Erythroblast (primary cell): ENCODE results near the gene ENTPD2.

Experiments used
- DNase-seq, 2 experiments: peaks; one replicate each; lab custom pipeline; 2025; lab: John Stamatoyannopoulos, UW
- GATA1 ChIP-seq: IDR thresholded peaks from 2 replicates; pipeline ENCODE4 v1.6.1; 2011; ENCODE audit warnings: low read depth, mild to moderate bottlenecking, control low read depth, low read length, moderate library complexity
- POLR2A ChIP-seq: IDR thresholded peaks from 2 replicates; pipeline ENCODE4 v1.6.1; 2011; ENCODE audit warnings: mild to moderate bottlenecking, low read length

ENTPD2 gene

GRCh38 chr9:137030006-137030405 lies 23.9 kb downstream of the ENTPD2 start:
- TF ChIP-seq GATA1 (no peak), POLR2A (no peak)

DNA sequence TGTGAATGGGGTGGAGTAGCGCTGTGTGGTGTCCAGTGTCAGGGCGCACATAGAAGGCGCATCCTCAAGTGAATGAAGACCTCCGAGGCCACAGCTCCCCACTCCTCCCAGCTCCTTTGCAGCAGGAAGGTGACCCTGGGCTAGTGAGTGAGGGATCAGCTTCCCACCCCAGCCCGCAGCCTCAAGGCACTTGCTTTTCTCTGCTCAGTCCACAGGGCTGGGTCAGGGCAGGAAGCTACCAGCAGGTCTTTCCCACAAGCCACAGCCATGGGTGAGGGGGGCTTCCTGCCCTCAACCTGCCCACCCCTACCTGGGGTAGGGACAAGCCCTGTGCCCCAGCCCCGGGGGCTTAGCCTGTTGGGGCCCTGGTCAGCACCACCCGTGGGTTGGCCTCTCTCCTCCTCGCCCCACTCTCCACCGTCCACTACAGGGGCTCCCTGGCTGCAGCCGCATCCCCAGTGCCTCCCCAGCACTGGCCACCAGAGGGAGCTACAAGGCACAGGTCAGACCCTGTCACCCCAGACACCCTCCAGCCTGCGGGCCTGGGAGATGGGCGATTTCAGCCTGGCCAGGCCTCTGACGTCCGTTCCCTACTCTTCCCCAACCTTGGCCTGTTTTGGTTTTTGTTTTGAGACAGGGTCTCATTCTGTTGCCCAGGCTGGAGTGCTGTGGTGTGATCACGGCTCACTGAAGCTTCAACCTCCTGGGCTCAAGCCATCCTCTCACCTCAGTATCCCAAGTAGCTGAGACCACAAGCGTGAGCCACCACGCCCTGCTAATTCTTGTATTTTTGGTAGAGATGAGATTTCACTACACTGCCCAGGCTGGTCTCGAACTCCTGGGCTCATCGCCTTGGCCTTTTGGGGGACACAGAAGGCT lies 24.6 kb downstream of the ENTPD2 start:
- peak; percentile 69 to 83 for DNase-seq
- TF ChIP-seq POLR2A, result no peak

More at GRCh38 chr9:137030006-137030405, 23.9 kb downstream of the ENTPD2 start:
- DNase-seq, result no peak

DNA sequence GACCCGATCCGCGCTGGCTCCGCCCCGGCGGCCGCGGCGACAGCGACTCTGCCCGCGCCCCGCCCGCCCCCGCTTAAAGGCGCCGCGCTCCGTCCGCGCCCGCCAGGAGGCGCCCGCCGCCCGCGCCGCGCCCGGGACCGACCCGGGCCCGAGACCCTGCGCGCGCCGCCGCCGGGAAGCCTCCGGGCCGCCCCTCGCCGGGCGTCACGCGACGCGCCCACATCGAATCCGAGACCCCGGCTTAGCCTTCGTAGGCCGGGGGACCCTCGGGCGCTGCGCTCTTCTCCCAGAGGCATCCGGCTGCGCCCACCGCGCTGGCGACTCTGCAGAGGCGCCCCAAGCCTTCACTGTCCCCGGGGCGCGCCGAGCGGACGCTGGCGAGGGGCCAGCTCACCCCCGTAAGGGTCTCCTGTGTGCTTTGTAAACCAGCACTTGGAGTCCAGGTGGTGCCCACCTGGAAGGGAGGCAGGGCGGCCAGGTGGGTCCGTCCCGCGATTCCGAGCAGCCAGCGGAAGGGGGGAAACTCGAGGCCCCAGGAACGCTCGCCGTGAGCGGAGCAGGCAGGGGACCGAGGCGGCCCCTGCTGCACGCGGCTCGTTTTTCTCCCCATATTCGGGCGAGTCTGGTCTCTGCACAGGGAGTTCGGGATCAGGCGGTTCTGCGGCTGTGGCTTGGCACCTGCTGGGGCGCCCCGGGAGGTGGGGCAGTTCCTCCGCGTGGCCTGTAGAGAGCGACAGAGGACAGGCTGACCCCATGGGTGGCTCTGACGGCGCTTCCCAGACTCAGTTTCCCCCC lies 25.4 kb downstream of the ENTPD2 start:
- DNase-seq, result peak; percentile 76 to 88
- TF ChIP-seq POLR2A (no peak), GATA1 (no peak)

GRCh38 chr9:137027369-137028262 lies 26.2 kb downstream of the ENTPD2 start, which contains the start of gene ABCA2:
Gene ABCA2 (minus strand): TSS chr9:137028237. CDS start chr9:137028140, 97 bp downstream.
- no peak for TF ChIP-seq POLR2A
- TF ChIP-seq GATA1, result no peak
- DNase-seq, result no peak

DNA sequence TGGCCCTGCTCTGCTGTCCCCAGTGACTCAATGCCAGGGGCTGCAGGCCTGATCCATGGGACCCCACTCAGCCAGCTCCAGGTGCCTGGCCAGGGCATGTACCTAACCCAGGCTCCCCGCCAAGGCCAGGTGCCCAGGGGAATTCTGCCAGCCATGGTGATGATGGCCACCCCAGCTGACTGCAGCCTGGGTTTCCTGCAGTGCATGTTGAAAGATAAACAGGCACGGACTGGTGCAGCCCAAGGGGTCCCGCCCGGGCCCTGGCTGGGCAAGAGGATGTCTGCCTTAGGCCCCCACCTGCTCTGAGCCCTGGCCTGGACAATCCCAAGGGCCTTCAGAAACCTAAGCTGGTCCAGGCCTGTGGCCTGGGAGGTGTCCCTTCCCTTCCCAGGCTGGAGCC lies 27.0 kb downstream of the ENTPD2 start:
- DNase-seq, result no peak

DNA sequence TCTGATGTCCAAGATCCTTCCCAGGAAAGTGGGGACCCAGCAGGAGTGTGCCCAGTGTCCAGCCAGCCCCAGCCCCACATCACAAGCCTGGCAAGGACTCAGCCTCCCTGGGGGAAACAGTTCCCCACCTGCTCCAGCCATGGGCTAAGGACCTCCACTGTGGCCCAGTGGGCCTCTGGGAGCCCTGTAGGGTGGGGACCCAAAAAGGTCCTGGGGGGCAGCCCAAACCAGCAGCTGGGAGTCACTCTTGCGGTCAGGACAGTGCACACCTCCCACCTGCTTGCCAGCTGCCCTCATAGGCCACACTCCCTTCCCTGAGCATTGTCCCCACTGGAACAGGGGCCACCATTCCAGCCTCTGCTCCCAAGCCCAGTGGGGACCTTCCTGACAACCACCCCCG lies 27.5 kb downstream of the ENTPD2 start:
- no peak for DNase-seq
- TF ChIP-seq GATA1, result no peak
- no peak for TF ChIP-seq POLR2A

More for the DNA sequence above, 27.0 kb downstream of the ENTPD2 start:
- TF ChIP-seq GATA1 (no peak), POLR2A (no peak)

DNA sequence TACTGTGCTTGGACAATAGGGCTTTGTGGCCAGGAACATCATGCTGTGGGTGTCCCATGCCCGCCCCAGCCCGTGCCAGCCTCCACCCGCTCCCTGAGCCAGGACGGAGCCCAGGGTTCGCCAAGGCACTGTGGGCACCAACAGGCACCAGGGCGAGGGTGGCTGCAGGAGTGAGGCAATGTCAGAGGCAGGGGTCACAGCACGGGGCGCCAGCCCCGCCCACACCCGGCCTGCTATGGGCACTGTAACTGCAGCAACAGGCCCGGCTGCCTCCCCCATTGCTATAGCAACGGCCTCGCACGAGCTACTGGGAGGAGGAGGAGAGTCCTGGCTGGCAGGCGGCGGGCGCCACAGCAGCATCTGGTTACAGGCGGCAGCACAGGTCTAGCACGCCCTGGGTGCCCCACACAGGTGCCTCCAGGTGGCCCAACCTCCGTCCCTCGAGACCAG lies 28.3 kb downstream of the ENTPD2 start:
- TF ChIP-seq GATA1 (no peak), POLR2A (no peak)
- no peak for DNase-seq

DNA sequence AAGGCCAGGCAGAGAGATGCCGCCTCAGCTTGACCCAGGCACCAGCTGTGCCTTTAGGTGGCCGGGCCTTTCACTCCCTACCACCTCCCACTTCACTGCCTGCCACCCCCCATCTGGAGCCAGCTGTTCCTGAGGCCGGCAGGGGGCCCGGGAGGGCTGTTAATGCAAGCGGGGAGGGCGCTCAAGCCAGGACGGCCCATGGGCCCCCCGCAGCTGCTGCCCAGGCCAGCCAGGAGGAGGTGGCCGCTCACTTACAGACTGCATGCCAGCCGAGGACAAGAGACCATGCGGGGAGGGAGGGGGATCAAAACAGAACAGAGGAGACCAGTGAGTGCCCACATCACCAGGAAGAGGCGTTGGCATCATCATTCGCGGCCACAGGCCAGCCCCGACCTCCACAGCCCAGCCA lies 30.3 kb downstream of the ENTPD2 start:
- TF ChIP-seq POLR2A (no peak), GATA1 (no peak)
- DNase-seq, result no peak

- TF ChIP-seq POLR2A (no peak), GATA1 (no peak)
- no peak for DNase-seq
Observed at GRCh38 chr9:137023157-137023556, 30.7 kb downstream of the ENTPD2 start.

- TF ChIP-seq POLR2A, result no peak
- TF ChIP-seq GATA1, result no peak
- no peak for DNase-seq
Observed at GRCh38 chr9:137022662-137023008, 31.2 kb downstream of the ENTPD2 start.

- DNase-seq, result peak; percentile 83 to 89
- TF ChIP-seq POLR2A (no peak), GATA1 (no peak)
Observed at GRCh38 chr9:137021979-137022661, 31.7 kb downstream of the ENTPD2 start.

DNA sequence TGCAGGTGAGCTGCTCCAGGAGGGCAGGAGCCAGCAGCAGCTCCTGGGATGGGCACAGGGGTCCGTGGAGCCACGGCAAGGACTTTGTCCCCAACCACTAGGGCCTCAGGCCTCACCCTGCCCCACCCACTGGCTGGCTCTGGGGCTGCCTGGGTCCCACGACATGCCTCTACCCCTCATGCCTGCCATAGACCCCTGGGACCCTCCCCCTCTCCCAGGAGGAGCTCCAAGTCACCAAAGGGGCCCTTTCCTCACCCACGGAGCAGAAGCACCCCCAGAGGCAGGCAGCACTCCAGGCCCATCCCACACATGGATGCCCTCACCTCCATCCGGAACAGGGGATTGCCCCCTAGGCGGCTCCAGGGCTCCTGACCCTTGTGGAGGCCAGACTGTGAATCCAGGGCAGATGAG lies 32.3 kb downstream of the ENTPD2 start:
- TF ChIP-seq POLR2A (no peak), GATA1 (no peak)
- no peak for DNase-seq
